ENCODE results near the gene VTI1A. TPM values are rescaled to one million over a fixed set of nuclear protein-coding genes. Genes with fewer than 3 reads are reported as not detected.

Gene VTI1A
- total and polyA plus RNA-seq, 2 of the 4 experiments (the other 2 are of a cell fraction), result 9.7 to 24.9 TPM

- no peaks in the 10 kb centered on the region for H3K4me1 ChIP-seq (ENCODE audit: control insufficient read depth, insufficient read depth, low read length)
- ChIA-PET CTCF (interaction anchor here (0.8 kb wide), 1 partner anchor 31 kb away, joined by 3 read pairs; no protein-coding TSS in a partner anchor), POLR2A (ENCODE audit: unreplicated experiment) (no interaction called here)
- H2BK20ac ChIP-seq (ENCODE audit: low read depth, low read length), result no peak overlapping the region
- WGBS, 2 experiments (ENCODE audit: extremely low coverage in 2 of 2, insufficient read length in 1 of 2), result no CpG with 5 or more reads among the region's 5 CpGs
- no peak overlapping the region for H2BK15ac ChIP-seq (ENCODE audit: low read depth, low read length)
- ATAC-seq (ENCODE audit: low read depth), result no peak
- no peaks in the 10 kb centered on the region for H3K9me1 ChIP-seq (ENCODE audit: insufficient read depth, low read length)
- H3K36me3 ChIP-seq (ENCODE audit: control insufficient read depth, insufficient read depth, low read length), result no peaks in the 10 kb centered on the region
- no peak overlapping the region for H3K4me3 ChIP-seq (ENCODE audit: insufficient read depth, low read depth, low read length)
- no peak overlapping the region for H3K9ac ChIP-seq (ENCODE audit: low read depth, low read length)
- no peak overlapping the region for H4K5ac ChIP-seq (ENCODE audit: low read depth, low read length)
- intact Hi-C loops (cut with micrococcal nuclease) (no loop called here), dilution Hi-C loops (cut with HindIII; ENCODE audit: low sequenced_read_pairs, unreplicated experiment) (no loop called here), in situ Hi-C loops (cut with MboI; ENCODE audit: low sequenced_read_pairs) (no loop called here)
- H2AFZ ChIP-seq (replicated peaks; ENCODE audit: low read length, poor library complexity), result no peak overlapping the region
- no peak overlapping the region for H2AK5ac ChIP-seq (ENCODE audit: low read depth, low read length)
- TF ChIP-seq SMC3 (IDR thresholded peaks at IDR 0.05; ENCODE audit: low read depth, low read length) (no peak), ELK1 (IDR thresholded peaks at IDR 0.05; ENCODE audit: borderline replicate concordance, low read depth, low read length) (no peak), POLR2A (IDR thresholded peaks at IDR 0.05; ENCODE audit: low read depth, low read length) (no peak), CEBPB (IDR thresholded peaks at IDR 0.05; ENCODE audit: low read depth, low read length) (no peak), RCOR1 (IDR thresholded peaks at IDR 0.05; ENCODE audit: insufficient replicate concordance, low read length) (no peak), MAZ (IDR thresholded peaks at IDR 0.05; ENCODE audit: borderline replicate concordance, low read depth, low read length) (no peak), MAFK (IDR thresholded peaks at IDR 0.05; ENCODE audit: low read depth, low read length) (no peak), RFX5 (IDR thresholded peaks at IDR 0.05; ENCODE audit: low read depth, low read length) (no peak), FOS (IDR thresholded peaks at IDR 0.05; ENCODE audit: low read depth, low read length) (no peak), BHLHE40 (IDR thresholded peaks at IDR 0.05; ENCODE audit: low read depth, low read length) (no peak), CHD1 (IDR thresholded peaks at IDR 0.05; ENCODE audit: low read depth, low read length) (no peak), RAD21 (IDR thresholded peaks at IDR 0.05; ENCODE audit: low read length) (no peak), MXI1 (IDR thresholded peaks at IDR 0.05; ENCODE audit: borderline replicate concordance, low read depth, low read length) (no peak), NFE2L2 (IDR thresholded peaks at IDR 0.05; ENCODE audit: low read depth, low read length) (no peak)
- TF ChIP-seq, protein P1, sequence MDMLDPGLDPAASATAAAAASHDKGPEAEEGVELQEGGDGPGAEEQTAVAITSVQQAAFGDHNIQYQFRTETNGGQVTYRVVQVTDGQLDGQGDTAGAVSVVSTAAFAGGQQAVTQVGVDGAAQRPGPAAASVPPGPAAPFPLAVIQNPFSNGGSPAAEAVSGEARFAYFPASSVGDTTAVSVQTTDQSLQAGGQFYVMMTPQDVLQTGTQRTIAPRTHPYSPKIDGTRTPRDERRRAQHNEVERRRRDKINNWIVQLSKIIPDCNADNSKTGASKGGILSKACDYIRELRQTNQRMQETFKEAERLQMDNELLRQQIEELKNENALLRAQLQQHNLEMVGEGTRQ (IDR thresholded peaks at IDR 0.05; ENCODE audit: low read depth, low read length), result no peak
- TF ChIP-seq, protein P2, sequence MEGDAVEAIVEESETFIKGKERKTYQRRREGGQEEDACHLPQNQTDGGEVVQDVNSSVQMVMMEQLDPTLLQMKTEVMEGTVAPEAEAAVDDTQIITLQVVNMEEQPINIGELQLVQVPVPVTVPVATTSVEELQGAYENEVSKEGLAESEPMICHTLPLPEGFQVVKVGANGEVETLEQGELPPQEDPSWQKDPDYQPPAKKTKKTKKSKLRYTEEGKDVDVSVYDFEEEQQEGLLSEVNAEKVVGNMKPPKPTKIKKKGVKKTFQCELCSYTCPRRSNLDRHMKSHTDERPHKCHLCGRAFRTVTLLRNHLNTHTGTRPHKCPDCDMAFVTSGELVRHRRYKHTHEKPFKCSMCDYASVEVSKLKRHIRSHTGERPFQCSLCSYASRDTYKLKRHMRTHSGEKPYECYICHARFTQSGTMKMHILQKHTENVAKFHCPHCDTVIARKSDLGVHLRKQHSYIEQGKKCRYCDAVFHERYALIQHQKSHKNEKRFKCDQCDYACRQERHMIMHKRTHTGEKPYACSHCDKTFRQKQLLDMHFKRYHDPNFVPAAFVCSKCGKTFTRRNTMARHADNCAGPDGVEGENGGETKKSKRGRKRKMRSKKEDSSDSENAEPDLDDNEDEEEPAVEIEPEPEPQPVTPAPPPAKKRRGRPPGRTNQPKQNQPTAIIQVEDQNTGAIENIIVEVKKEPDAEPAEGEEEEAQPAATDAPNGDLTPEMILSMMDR (conservative IDR thresholded peaks at IDR 0.05; ENCODE audit: low read depth, low read length), result no peak
- H3K14ac ChIP-seq (replicated peaks; ENCODE audit: low read depth, low read length), result no peak overlapping the region
- no peak overlapping the region for H2BK5ac ChIP-seq (ENCODE audit: low read depth, low read length, poor library complexity, severe bottlenecking)
- H3K27me3 ChIP-seq (ENCODE audit: control insufficient read depth, insufficient read depth, low read length), result no peaks in the 10 kb centered on the region
- 0 out of 4 replicates have a peak, but pooled peaks cover 0 to 4% of the 10 kb centered on the region in 2 experiments for H3K79me1 ChIP-seq (ENCODE audit: low read depth in 1 of 2, low read length in 2 of 2)
- H4K91ac ChIP-seq (ENCODE audit: insufficient read depth, low read depth, low read length), result no peak overlapping the region
- H3K23ac ChIP-seq (ENCODE audit: low read depth, low read length), result no peak overlapping the region
- H4K8ac ChIP-seq (ENCODE audit: low read depth in 2 of 2, low read length in 2 of 2), result no peak overlapping the region
- no TSS peak for BruUV-seq (replicated peaks)
- H4K20me1 ChIP-seq (ENCODE audit: insufficient read depth, low read length), result no peaks in the 10 kb centered on the region; the same call in 1 of the 2 replicates
- no peak overlapping the region for H3K18ac ChIP-seq (ENCODE audit: low read depth, low read length)
- H3K9me3 ChIP-seq (ENCODE audit: control insufficient read depth, insufficient read depth, low read length), result no peaks in the 10 kb centered on the region
- no peak for DNase-seq
- no peak overlapping the region for H3K27ac ChIP-seq (ENCODE audit: insufficient read depth, low read length)
- H2AK9ac ChIP-seq (replicated peaks; ENCODE audit: low read depth, low read length, poor library complexity), result no peak overlapping the region
- H3K4me2 ChIP-seq (ENCODE audit: low read depth, low read length), result no peak overlapping the region
- H3K4ac ChIP-seq (ENCODE audit: low read depth, low read length), result no peak overlapping the region
- no peak overlapping the region for H2BK120ac ChIP-seq (ENCODE audit: low read depth, low read length)
- H3K56ac ChIP-seq (ENCODE audit: extremely low read depth, insufficient read depth, low read length), result no peak overlapping the region
Observed at GRCh38 chr10:112605063-112605462, 158.0 kb downstream of the VTI1A start.

Data from IMR-90 (cell line).